A673 (cell line): Measurements from ENCODE around the gene PTPN21. TPM values are rescaled to one million over a fixed set of nuclear protein-coding genes. Genes with fewer than 3 reads are reported as not detected.

Experiments used
- BruUV-seq: library from RNA; stranded (reverse); fragments of 400-500 nt; replicated peaks from 2 replicates; lab custom pipeline; 2021; lab: Mats Ljungman, UMichigan
- CTCF ChIA-PET: fragments of 300-600 bp; sonication (Branson Sonifier 250); formaldehyde crosslinking; loops from one replicate; lab custom pipeline; 2022; ENCODE audit warnings: antibody characterized with exemption; lab: Charles Lee
- POLR2A ChIA-PET: fragments of 300-600 bp; sonication (Branson Sonifier 250); formaldehyde crosslinking; loops from one replicate; lab custom pipeline; 2022; ENCODE audit warnings: antibody characterized with exemption; ENCODE audit not compliant: low non-redundant PET; lab: Charles Lee
- DNase-seq: peaks from one replicate; pipeline ENCODE4 v3.0.0-alpha.2; 2015; ENCODE audit warnings: low spot score
- H3K27ac ChIP-seq: fragments of 200-600 bp; sonication (generic); 2 replicates; pipeline ENCODE4 v1.5.1; 2016; ENCODE audit warnings: mixed run types, low read depth, mild to moderate bottlenecking, mixed read lengths, antibody characterized with exemption, low read length; ENCODE audit not compliant: poor library complexity, severe bottlenecking
- H3K27me3 ChIP-seq: fragments of 200-600 bp; sonication (generic); replicated peaks from 2 replicates; pipeline ENCODE4 v1.6.1; 2017; ENCODE audit warnings: mixed run types, low read depth, mild to moderate bottlenecking, mixed read lengths, antibody characterized with exemption, low read length; ENCODE audit not compliant: insufficient read depth, poor library complexity
- H3K36me3 ChIP-seq: fragments of 200-600 bp; sonication (generic); 2 replicates; pipeline ENCODE4 v1.6.1; 2016; ENCODE audit warnings: mixed run types, mild to moderate bottlenecking, mixed read lengths, antibody characterized with exemption, low read length; ENCODE audit not compliant: insufficient read depth, poor library complexity, severe bottlenecking
- H3K4me1 ChIP-seq: fragments of 200-600 bp; sonication (generic); 2 replicates; pipeline ENCODE4 v1.6.1; 2017; ENCODE audit warnings: mixed run types, mild to moderate bottlenecking, mixed read lengths, antibody characterized with exemption, low read length; ENCODE audit not compliant: insufficient read depth, poor library complexity, severe bottlenecking
- H3K4me3 ChIP-seq: fragments of 200-600 bp; sonication (generic); 2 replicates; pipeline ENCODE4 v1.5.1; 2016; ENCODE audit warnings: low read depth, mixed run types, mild to moderate bottlenecking, mixed read lengths, low read length; ENCODE audit not compliant: poor library complexity, severe bottlenecking
- H3K9me3 ChIP-seq: fragments of 200-600 bp; sonication (generic); 2 replicates; pipeline ENCODE4 v1.6.1; 2016; ENCODE audit warnings: mixed run types, low read depth, mild to moderate bottlenecking, mixed read lengths, antibody characterized with exemption, low read length; ENCODE audit not compliant: poor library complexity, severe bottlenecking
- EZH2 ChIP-seq: fragments of 200-600 bp; sonication (generic); IDR thresholded peaks from 2 replicates; pipeline ENCODE4 v1.6.1; 2017; ENCODE audit warnings: borderline replicate concordance, low read depth, mild to moderate bottlenecking, mixed read lengths, antibody characterized with exemption, low read length; ENCODE audit not compliant: poor library complexity, severe bottlenecking
- intact Hi-C: fragments of 100-400 bp; cut with micrococcal nuclease; formaldehyde crosslinking; loops from one replicate; pipeline ENCODE4 v1.10.0; 2022; ENCODE audit not compliant: unreplicated experiment
- total RNA-seq: library from RNA; stranded (reverse); gene quantifications from 2 replicates; pipeline ENCODE4 v1.2.3, GENCODE V29; 2021
- TF ChIP-seq, protein P1 (sequence below): fragments of 300-800, 200-600 bp; sonication (generic); conservative IDR thresholded peaks from 2 replicates; pipeline ENCODE4 v1.5.1; 2017; ENCODE audit warnings: low read depth, mild to moderate bottlenecking, antibody characterized with exemption, low read length, moderate library complexity, mixed read lengths

PTPN21 gene
- total RNA-seq, 1 experiment from 2014 or later: 6.1 TPM

DNA sequence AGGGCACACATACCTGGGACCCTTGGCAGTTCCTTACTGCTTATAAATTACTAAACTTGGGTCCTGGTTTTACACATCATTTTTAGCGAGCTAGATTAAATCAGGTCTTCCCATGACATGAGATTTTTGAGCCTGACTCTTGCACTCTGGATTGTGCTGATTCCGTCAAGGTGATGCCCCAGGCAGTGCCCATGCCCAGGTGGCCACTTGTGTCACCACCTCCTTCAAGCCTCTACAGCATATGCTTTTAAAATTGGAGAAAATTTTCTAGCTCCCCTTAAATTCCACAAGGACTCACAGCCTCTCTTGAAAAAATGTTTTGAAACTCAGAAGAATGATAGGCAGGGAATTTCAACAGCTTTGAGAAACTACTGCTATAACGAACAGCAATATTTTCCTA, 9.6 kb downstream of the PTPN21 start:
- intact Hi-C loops: no loop called here
- DNase-seq: no peak
- Histone ChIP-seq H3K4me1 (no peaks in the 10 kb centered on the region), H3K4me3 (no peak overlapping the region), H3K27me3 (no peaks in the 10 kb centered on the region), H3K27ac (no peak overlapping the region), H3K36me3 (no peaks in the 10 kb centered on the region), H3K9me3 (no peaks in the 10 kb centered on the region)
- ChIA-PET POLR2A (no interaction called here), CTCF (no interaction called here)
- no peak for TF ChIP-seq EZH2
- TF ChIP-seq, protein P1, sequence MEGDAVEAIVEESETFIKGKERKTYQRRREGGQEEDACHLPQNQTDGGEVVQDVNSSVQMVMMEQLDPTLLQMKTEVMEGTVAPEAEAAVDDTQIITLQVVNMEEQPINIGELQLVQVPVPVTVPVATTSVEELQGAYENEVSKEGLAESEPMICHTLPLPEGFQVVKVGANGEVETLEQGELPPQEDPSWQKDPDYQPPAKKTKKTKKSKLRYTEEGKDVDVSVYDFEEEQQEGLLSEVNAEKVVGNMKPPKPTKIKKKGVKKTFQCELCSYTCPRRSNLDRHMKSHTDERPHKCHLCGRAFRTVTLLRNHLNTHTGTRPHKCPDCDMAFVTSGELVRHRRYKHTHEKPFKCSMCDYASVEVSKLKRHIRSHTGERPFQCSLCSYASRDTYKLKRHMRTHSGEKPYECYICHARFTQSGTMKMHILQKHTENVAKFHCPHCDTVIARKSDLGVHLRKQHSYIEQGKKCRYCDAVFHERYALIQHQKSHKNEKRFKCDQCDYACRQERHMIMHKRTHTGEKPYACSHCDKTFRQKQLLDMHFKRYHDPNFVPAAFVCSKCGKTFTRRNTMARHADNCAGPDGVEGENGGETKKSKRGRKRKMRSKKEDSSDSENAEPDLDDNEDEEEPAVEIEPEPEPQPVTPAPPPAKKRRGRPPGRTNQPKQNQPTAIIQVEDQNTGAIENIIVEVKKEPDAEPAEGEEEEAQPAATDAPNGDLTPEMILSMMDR: no peak
- no TSS peak for BruUV-seq

DNA sequence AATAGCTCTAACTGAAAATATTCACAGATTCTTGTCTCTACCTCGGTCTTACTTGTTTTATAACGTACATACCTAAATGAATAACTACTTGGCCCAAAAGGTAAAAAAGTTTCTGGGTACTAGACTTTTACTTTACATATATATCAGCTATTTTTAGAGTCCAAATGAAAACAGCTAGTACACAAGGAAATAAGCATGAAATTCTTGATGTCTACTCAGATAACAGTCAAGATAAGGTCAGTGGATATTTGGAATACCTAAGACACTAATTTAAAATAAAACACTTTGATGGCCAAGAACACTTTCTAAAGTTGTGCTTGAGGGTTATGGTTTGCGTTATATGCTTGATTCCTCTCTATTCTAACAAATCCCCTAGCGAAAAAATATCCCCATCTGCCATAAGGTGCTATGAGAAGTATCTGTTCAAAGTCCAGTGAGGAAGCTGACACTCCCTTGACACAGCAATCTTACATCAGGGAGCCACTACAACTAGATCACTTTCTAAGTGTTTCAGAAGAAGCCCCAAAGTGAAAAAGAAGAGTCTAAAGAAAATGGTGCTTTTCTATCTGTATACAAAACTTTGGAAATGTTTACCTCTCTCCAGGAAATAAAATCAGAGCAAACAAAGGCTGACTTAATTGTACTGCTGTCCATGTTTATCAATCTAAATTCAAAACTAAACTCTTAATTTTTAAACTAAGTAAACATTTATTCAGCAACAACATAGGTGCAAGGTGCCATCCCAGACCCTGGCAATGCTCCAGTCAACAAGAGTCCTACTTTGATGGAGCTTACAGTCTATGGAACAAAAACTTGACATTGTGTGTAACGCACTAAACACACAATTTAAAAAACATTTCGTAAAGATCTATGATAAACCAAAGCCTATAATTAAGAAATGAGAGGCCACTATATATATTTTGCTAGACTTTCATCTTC, 11.7 kb downstream of the PTPN21 start:
- Histone ChIP-seq H3K4me3 (no peak overlapping the region), H3K27me3 (no peaks in the 10 kb centered on the region), H3K27ac (no peak overlapping the region), H3K9me3 (no peaks in the 10 kb centered on the region), H3K36me3 (no peaks in the 10 kb centered on the region), H3K4me1 (no peaks in the 10 kb centered on the region)
- TF ChIP-seq, protein P1: no peak
- no peak for TF ChIP-seq EZH2
- ChIA-PET POLR2A (no interaction called here), CTCF (no interaction called here)
- no TSS peak for BruUV-seq
- intact Hi-C loops: no loop called here
- DNase-seq: no peak

DNA sequence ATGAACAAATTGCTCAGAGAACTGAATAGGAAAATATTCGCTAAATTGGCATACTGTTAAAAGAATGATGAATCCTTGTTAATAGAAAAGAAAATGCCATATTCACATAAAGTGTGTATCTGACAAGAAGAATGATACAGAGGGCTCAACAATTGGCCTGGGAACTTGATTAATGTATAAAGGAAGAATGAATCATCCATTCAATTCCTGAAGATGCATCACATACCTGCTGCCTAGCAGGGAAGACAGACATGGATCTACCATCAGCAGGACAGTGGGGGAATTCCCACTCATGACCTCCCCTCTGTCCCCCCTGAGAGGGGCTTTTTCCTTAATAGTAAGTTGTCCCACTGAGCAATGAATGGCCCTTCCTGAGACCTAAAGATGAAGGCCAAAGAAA, 13.5 kb downstream of the PTPN21 start:
- intact Hi-C loops: no loop called here
- no peak overlapping the region for H3K4me3 ChIP-seq
- BruUV-seq: no TSS peak
- no peaks in the 10 kb centered on the region for H3K36me3 ChIP-seq
- ChIA-PET CTCF (no interaction called here), POLR2A (no interaction called here)
- no peaks in the 10 kb centered on the region for H3K27me3 ChIP-seq
- TF ChIP-seq EZH2: no peak
- TF ChIP-seq, protein P1: no peak
- H3K9me3 ChIP-seq: no peaks in the 10 kb centered on the region
- H3K4me1 ChIP-seq: no peaks in the 10 kb centered on the region
- DNase-seq: no peak
- no peak overlapping the region for H3K27ac ChIP-seq
